ENCODE measurements around the gene GALNT11.
"Not testable (repeated sequence)": the region's sequence is repeated elsewhere in the genome, so short reads cannot be mapped to it uniquely, and the experiment has no call there.

DNA sequence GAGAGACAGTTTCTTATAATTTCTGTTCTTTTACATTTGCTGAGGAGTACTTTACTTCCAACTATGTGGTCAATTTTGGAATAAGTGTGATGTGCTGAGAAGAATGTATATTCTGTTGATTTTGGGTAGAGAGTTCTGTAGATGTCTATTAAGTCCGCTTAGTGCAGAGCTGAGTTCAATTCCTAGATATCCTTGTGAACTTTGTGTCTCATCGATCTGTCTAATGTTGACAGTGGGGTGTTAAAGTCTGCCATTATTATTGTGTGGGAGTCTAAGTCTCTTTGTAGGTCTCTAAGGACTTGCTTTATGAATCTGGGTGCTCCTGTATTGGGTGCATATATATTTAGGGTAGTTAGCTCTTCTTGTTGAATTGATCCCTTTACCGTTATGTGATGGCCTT, 38.3 kb downstream of the GALNT11 start:
- not testable (repeated sequence) for TF ChIP-seq POLR2AphosphoS5 (IDR thresholded peaks at IDR 0.05; ENCODE audit: borderline replicate concordance, low read depth, low read length); EZH2 (IDR thresholded peaks at IDR 0.05)
